NOMO-1 treated with DMSO at 0.1 percent for 48 hours (cell line): ENCODE results near the gene ETS1.

ENCODE experiments used
- DNase-seq: peaks from one replicate; lab custom pipeline; 2025; ENCODE audit not compliant: unreplicated experiment; lab: John Stamatoyannopoulos, UW

The ETS1 gene

DNA sequence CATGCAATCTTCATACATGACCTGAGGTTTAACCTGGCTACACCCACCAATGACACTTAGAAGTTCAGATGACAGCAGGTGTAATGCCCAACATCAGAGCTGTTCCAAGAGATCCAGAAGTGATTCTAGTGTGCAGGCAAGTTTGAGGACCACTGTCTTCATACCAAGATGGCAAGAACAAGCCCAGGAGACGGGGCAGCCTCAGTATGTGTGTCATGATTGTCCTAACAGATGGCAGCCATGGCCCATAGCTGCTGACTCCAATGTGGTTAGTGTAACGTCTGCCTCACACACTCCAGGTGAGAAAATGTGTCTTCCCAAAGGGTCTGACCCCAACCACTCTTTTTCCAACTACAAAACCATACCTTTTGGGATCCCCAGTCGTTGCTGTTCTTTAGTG is 97.3 kb downstream of the ETS1 start:
- no peak for DNase-seq

- DNase-seq: peak; percentile 87
Observed at GRCh38 chr11:128488471-128488870, 98.9 kb downstream of the ETS1 start.

- DNase-seq: no peak
Observed at GRCh38 chr11:128487978-128488377, 99.4 kb downstream of the ETS1 start.

GRCh38 chr11:128484172-128484571 is 103.2 kb downstream of the ETS1 start:
- DNase-seq: no peak

DNA sequence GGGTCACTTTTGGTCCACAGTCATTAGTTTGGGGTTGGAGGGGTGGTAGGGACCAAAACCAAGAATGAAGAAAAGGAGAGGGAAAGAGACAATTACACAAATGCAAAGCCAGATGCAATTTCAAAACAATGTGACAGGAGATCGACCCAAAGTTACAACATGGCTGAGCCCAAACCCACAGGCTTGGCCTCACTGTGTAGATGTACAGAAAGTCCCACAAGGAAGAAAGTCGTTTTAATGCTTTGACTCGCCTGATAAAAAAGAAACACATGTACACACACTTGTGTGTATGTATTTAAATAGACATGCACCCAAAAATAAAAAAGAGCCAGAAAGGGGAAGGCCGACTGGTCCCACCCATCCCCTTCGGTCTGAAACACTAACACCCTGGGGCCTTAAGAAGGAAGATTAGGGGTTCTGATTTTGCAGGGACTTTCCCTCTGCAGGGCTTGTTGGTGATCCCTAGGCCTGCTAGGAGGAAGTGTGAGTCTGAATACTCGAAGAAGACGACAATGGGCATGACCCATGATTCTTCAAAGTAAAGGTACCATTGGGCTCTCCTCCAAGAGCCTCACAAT is 104.1 kb downstream of the ETS1 start:
- DNase-seq: peak; percentile 69

DNA sequence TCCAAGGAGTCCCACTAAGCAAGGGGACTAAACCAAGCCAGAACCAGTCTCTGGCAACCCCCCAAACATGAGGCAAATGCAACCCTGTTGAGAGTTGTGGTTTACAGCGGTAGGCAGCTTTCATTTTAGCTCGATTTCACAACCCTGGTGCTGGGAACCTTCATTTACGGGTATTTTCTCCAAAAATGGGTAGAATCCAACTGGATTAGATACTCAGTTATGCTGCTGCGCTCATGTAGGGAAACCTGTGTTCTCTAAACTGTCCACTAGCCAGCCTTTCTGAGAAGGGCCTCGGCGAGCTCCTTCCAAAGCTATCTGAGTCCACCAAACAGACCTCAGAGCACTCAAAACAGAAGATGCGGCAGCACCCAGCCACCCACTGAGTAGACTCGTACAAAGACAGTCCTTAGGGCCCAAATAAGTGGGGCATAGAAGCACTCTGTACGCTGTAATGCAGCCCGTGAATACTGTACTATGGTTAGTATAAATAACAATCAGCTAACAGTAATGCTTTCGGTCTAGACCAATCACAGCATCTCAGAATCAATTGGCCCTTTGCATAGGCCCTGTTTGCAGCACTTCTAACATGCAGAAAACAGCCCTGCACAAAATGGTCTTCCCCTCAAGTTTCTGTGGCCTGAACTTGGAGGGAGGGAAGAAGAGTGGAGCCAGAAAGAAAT is 104.7 kb downstream of the ETS1 start:
- peak; percentile 20 for DNase-seq

DNA sequence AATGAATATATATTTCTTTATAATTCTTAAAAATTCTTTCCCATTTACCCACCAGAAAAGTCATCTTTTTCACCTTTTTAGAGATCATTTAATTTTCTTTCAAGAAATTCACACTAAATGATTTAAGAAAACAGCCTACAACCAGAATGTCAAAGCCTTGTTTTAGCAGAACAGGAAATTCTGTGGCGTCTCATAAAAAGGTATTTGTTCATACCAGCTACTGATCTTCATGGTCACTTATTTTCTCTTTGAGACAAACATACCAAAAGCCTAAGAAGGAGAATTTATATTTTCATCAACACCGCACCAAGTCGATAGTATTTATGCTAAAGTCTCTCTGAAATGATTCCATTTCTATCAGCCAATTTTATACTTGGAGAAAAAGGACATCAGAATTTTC is 105.3 kb downstream of the ETS1 start:
- no peak for DNase-seq

DNA sequence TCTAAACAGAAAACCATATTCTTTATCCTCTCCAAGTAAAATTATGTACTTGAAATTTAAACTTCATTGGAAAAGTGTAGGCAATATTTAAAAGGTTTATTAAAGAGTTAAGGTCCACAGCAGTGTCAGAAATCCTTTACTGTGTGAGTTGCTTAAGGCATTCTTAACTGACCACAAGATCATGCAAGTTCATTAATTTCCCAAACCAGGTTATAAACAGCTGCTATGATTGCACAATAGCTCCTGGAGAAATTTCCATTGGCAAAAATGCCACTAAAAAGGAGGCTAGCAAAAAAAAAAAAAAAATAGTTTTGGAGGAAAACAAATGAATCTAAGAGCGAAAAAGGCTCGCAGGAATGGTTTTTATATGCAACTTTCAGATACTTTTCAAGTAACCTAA is 106.2 kb downstream of the ETS1 start:
- DNase-seq: no peak

GRCh38 chr11:128480665-128481064 is 106.7 kb downstream of the ETS1 start:
- no peak for DNase-seq

GRCh38 chr11:128480066-128480465 is 107.3 kb downstream of the ETS1 start:
- no peak for DNase-seq

- DNase-seq: no peak
Observed at GRCh38 chr11:128479144-128479543, 108.2 kb downstream of the ETS1 start.

DNA sequence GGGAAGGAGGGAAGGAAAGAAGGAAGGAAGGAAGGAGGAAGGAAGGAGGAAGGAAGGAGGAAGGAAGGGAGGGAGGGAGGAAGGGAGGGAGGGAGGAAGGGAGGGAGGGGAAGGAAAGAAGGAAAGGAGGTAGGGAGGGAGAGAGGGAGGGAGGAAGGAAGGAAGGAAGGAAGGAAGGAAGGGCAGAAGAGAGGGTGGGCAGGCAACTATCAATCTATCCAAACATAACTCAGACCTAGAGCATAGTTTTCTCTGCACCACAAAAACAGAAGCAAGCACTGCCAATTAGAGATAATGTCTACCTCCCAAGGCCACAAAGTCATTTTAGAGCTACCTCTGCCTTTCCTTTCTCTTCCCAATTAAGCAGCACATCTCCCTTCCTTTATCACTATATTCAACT is 109.1 kb downstream of the ETS1 start:
- no peak for DNase-seq

DNA sequence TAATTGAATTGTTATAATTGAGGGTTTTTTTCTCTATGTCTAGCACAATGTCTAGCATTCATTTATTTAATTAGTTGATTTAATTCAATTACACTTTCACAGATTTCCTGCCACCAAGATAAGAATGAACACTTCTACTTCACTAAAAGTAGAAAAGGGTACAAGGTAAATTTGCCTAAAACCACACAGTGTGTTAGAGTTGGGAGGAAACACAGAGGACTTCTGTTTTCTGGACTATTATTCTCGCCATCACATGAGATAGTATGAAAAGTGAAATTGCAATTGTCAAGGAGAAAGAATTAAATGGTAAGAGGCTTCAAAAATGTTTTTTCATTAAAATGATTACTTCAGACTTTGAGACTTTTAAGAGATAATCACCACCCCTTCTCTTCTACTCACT is 109.5 kb downstream of the ETS1 start:
- DNase-seq: no peak

DNA sequence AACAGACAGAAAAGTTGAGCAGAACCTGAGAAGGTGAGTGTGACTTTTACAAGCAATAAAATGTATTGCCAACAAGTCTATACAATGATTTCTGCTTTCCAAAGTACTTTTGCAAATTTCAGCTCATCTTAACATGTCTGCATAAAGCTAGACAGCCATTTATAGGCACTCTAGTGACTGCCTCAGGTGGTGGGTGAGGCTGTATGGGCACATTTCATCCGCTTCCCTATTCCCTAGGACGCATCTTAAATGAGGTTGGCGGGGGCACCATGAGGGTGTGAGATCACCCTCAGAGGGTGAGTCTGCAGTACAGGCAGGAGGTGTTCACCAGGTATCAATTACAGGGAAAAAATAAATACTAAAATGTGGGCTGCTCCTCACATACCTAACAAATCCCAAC is 110.1 kb downstream of the ETS1 start:
- no peak for DNase-seq

DNA sequence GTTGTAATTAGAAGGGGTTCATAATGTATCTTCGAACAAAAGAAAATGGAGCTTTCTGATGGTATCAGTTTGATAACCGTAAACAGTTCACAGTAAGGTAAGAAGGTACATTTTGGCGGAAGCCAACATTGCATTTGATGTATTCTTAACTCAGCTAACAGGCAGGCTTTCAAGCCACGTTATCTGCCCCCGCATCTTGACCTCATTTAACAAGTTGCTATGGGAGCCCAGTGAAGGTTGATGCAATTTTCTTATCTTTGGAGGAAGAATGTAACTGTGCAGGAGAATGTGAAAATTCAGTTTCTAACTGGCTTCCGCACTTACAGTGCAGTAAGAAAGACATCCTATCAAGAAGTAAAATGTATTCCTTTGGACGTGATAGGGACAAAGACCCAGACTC is 110.6 kb downstream of the ETS1 start:
- no peak for DNase-seq

DNA sequence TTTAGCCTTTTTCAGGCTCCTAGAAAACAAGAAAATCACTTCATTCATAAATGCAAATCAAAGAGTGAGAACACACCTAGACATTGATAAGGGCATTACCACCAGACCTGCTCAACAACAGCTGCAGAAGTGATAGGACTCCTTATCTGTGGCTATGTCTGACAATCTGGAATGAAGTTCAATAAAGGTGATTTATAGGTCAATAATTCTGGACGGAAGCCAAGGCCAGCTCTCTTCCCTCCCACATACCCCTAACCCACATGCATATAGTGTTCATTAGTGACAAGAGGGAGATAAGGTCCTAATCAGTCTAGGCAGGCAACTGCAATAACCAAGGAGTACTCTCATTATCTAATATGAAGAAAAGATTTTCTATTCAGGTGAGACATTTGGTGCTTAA is 111.3 kb downstream of the ETS1 start:
- no peak for DNase-seq

GRCh38 chr11:128474036-128474874 is 113.1 kb downstream of the ETS1 start:
- no peak for DNase-seq

DNA sequence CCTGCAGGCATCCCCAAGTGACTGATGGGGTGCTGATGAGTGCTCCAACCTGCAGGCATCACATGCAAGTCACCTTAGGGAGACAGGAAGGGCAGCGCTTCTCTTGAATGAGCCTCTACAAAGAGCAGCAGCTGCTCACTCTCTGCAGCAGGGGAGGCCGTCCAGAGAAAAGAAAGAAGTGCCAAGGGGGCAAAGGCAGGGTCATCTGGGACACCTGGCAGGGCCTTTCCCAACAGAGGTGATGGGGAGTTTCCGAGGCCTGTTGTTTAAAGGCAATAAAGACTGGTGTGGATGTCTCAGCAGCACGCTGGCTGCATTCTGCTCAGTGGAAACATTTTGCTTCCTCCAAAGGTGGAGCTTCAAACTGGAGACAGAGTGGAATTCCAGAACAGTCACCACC is 113.7 kb downstream of the ETS1 start:
- DNase-seq: no peak

- DNase-seq: no peak
Observed at GRCh38 chr11:128472128-128473089, 114.9 kb downstream of the ETS1 start.

- DNase-seq: no peak
Observed at GRCh38 chr11:128471138-128471661, 116.2 kb downstream of the ETS1 start.

GRCh38 chr11:128470081-128470480 is 117.3 kb downstream of the ETS1 start:
- no peak for DNase-seq
